HG03520 (cell line): ENCODE data around the gene KLF7.

Source experiments
- ATAC-seq: cut with Tn5 transposase; IDR thresholded peaks from one replicate; pipeline ENCODE4 v1.9.1; 2021; ENCODE audit warnings: mild to moderate bottlenecking, moderate library complexity; ENCODE audit not compliant: unreplicated experiment

The KLF7 gene

DNA sequence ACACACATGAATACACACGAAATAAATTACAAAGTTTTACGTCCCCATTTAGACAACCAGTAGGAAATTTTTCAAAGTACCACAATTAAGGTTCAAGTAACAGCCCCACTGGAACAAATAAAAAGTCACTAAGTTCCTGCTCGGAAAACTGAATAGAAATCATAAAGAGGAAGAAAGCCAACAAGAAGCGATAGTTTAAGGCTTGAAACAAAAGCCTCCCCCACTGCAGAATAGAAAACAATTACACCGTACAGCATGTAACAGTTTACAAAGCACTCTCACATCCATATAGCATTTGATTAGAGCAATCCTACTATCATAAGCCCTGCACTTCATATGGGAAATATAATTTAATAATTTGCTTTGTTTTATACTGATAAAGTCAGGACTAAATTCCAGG, 15.5 kb downstream of the KLF7 start:
- no peak for ATAC-seq

DNA sequence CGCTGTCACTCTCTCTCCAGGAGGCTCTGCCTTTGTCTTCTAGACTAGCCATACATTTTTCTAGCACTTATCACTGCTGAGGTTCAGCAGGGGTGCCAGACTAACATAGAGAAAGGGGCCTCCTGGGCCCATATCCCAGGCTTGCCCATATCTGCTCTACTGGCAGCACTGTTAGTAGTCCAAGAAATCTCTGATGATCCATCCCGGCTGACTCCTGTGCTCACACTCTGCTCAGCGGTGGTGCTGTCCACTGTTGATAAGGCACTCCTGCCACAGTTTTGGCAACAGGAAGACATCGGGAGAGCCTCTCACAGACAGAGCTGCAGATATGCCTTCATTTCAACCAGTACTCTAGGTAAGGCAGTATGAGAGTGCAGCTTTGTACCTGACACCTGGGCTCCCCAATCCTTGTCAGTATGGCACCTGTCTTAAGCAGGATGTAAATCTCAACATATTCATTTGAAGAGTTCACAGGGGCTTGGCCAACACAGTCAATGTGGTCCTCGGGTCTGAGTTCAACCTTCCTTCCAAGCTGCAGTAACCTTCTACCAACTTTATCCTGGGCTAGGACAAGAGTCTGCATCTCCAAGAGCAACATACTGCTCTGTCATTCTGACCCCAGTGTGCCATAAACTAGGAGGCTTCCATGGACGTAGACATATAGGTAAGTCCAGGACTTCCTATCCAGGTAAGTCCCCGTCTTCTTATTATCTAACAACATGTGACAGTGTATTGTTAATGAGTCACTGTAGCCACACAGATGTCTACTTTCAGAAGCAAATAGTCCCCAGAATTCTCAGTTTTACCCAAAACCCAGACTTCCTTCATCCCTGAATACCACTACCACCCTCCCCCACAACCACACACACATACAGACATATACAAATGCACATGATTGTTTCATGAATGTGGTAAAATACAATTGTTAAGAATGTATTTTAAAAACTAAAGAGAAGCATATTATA, 16.2 kb downstream of the KLF7 start:
- ATAC-seq, result peak; percentile 74

DNA sequence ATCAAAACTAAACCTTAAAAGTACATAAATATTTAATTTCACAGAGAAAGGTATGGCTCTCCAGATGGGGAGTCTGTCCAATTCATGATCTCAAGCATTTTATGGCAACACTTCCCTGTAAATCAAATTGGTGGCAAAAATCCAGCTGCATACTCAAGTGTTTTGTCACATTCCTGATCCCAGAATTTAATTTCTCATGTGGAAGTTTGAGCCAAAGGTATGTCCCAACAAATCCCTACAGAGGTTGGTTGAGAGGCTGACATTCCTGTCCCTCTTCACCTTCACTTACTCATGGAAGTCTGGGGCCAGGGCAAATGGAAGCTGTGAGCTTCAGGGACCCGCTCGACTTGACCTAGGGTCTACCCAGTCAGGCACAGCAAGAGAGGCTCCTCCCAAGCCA, 17.7 kb downstream of the KLF7 start:
- no peak for ATAC-seq

DNA sequence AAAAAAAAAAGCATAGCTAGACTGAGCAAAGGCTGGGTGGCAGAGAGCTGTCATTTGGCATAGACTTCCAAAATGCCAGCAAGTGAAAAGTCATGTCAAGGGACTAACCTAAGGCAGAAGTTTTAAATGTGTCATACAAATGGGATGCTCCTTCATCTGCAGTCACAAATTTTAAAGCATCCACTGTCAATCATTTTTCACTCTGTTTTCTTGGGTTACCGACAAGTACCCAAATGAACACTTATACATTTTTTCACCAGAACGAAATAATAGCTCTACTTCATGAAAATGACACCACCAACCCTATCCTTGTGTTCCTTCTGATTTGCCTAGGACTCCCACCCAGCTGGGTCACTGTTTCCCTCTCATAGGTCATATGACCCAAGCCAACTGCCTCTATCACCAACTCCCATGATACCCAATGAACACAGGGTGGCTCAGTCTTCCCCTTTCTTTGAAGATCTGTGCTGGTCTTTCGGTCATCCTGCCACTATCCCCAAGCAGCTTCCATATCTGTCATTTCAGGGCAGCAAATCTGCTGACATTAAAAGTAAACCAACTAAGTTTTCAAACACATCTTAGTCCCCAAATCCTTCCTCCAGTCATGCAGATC, 21.5 kb downstream of the KLF7 start:
- ATAC-seq, result no peak

DNA sequence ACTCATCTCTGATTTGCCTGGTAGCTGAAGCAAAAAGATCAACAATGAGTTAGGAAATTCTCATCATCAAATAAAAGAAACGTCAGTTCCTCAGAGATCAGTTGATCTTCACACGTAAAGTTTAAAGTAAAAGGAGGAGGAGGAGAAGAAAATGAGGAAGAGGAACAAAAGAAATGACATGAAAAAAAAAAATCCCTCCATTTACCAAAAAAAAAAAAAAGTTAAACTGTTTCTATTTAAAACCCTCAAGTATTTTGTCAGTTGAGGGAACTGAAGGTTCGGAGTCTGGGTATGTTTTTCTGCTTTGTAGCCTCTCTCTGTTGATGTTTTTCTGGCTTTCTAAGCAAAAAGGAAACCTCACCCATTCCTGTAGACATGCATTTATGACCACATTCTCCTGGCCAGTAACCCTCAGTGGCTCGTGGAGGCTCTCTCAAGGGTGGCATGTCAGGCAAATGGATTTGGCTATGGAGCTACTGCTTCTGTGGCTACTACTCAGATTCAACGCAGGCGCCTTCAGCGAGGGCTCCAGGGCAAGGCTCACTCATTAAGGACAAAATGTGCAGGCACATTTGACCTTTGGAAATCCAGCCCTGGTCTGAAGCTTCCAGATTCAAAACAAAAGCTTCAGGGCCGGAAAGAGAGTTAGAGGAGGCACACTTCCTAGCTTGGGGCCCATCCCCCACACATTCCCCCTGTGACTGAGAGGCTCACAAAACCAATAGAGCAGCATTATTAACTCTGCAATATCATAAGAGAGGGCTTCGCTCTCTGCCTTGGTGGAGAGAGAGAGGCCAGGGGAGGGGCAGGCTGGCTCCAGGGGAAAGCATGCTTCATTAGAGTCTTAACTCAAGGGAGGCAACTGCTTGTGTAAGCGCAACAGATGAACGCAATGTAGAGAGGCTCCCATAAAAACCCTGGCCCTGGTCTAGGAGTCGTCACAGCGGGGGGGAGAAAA, 22.3 kb downstream of the KLF7 start:
- ATAC-seq, result peak; percentile 41

DNA sequence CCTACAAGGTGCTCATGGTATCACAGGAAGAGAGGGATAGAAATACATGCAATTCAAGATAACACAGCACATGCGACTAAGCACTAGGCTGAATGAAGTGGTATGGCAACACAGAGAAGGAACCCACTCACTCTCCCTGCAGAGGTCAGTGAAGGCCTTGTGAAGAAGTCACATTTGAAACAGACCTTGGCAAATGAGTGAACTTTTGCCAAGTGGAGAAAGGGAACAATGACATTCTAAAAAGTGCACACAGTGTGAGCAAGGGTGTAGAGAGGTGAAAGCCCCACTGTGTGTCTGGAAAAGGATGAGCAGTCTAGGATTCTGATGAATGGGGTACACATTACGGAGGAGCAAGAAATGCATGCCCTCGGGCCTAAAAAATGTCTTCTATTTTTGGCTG, 23.3 kb downstream of the KLF7 start:
- no peak for ATAC-seq

DNA sequence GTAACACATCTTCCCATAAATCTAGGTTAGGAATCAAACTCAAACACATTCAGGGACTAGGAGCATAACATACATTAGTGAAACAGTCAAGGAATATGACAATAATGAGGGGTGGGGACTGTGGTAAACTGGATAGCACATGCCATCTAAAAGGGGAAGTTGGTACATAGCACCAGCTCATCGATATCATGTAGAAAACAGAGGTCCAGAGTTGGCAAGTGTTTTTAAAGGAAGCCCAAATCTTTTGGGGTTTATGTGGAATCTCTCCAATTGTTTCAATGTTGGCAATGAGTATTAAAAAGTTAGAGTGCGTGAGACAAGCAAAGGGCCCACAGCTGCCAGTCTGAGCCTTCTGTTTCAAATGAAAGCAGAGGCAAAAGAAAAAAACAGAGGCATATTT, 24.4 kb downstream of the KLF7 start:
- ATAC-seq, result no peak

DNA sequence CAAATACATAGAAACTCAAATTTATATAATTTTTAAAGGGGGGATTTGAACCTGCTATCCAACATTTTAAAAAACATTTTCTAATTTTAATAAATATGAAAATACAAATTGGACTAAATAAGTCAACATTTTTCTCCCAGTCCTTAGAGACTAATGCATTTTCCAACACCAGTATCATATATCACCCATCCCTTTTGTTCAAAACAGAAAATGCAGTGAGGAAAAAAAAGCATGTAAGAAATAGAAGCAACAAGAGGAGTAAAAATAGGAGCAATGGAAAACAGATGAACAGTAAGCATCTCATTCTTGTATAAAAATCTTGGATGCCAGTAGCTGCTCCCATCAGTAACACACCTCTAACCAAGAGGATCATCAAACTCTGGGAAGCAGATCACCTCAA, 25.5 kb downstream of the KLF7 start:
- ATAC-seq, result no peak

DNA sequence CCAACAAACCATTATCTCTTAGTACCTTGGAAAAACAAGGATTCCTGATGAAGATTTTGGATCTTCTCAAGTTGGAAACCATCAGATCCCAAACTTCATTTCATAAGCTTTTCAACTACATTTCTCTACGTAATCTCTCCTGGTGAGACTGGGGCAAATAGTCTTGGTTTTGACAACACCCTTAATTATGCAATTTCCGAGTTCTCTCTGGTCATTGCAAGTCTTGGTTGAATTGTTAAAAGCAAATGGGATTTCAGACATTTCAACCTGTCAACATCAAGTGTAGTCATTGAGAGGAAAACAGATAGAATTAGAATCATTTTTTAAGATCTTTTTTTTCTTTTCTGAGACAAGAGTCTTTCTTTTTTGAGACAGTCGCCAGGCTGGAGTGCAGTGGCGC, 26.2 kb downstream of the KLF7 start:
- no peak for ATAC-seq

DNA sequence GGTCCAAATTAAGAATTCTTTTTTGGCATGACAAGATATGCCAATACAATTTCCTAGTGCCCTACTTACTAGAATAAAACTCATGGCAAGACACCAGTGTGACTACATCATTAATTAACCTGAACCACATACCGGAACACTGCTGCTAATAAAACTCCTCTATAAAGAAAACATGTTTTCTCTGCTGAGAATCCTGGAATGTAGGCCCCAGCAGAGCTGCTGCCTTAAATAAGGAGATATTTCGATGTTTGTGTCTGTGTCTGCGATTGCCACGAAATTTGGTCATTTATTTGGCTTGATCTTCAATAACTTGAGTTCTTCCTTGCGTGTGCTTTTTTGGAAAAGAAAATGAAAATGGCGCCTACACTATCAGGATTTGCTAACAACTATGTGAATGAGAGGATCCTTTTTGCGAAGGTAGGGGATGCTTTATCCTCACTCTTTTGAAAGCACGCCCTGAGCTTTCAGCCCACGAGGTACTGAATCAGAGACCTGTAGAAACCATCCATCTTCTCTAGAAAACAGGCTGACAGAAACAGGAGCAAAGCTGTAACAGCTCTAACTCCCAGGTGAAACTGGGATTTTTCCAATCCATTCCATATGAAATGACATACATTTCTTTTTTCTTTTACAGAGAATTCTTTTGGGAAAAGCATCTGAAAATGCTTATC, 27.0 kb downstream of the KLF7 start:
- no peak for ATAC-seq

DNA sequence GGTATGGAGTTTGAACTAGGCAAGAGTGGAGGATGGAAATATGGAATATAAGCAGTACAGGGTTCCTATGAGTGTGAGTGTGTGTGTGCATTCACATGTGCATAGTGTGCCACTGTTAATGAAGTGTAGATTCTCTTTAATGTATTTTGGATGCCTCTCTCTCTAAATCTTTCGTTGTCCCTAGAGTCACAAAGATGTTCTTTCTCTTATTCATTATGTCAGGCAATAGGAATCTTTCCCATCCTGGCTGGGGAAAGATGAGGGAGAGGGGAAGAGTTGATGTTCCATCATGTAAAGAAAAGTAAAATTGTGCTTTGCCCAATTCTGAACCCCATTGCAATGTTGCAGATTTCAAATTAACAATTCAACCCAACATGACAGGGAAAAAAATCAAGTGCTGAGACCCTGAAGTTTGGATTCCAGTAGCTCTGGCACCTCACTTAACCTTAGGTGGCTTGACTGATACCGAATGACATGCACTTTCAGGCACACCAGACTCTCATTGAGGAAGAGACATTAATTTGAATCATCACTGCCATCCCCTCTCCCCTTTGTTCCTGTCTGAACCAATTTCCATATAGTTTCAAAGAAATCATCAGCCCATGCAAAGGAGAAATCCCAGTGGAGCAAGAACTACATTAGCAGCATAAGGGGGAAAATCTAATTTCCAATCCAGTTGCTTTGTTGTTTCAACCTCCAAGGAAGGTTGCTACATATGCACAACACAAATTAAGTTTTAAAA, 28.0 kb downstream of the KLF7 start:
- no peak for ATAC-seq

DNA sequence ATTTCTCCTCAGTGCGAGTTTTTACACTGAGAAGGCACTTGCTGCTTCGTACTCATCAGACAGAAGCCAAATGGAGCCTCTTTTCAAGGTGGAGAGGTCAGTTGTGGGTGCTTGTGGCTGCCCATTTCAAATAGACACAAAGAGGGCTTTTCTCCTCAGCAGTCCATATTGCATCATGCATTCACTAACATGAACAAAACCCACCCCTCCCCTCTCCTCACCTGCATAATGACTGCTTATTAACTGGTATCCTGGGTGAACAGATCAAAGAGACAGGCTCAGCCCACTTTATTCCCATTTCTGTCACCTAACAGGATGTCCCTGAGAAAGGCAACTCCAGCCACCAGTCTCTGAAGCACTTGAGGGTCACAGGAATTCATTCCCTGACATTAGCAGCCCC, 28.9 kb downstream of the KLF7 start:
- ATAC-seq, result no peak

DNA sequence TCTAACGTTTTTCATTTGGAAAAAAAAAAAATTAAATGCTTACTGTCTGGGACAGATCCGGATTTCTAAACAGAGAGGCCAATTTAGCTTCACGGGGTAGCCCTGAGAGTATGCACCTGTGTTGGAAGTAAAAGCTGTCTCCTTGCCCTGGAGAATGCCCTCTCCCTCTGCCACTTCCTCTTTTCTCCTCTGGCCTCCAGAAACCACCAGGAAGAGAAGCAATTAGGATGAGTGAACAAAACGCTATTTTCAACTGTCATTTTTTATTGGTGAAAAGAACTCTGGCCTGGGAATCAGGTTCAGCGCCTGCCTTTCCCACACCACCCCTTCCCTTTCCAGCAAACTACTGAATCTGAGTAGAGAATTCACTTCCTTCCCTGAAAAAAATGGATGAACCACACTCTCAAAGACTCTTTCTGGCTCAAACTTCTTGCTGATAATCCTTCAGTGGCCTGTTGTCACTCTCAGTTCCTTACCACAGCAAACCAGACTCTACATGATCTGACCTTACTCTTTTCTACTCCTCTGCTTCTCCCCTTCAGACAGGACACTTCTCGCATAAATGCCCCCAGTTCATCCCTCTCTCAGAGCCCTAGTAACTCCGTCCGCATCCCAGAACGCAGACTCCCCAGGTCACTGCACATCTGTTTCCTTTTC, 29.8 kb downstream of the KLF7 start:
- no peak for ATAC-seq

DNA sequence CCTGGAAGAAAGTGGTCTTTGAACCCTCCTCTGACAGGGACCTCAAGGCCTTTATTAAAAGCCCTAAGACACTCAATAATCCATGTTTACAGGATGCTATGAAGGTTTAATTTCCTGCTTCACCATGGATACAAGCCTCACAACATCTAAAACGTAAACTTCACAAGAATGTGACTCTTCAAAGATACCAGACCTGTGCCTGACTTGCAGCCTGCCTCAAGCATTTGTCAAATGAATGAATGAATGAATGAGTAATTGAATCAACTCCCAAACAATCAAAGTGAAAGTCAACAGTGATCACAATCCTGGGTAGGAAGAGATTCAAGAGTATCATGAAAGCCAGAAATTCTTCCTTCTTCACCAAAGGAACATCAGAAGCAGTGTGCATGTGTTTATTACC, 30.4 kb downstream of the KLF7 start:
- ATAC-seq, result no peak

DNA sequence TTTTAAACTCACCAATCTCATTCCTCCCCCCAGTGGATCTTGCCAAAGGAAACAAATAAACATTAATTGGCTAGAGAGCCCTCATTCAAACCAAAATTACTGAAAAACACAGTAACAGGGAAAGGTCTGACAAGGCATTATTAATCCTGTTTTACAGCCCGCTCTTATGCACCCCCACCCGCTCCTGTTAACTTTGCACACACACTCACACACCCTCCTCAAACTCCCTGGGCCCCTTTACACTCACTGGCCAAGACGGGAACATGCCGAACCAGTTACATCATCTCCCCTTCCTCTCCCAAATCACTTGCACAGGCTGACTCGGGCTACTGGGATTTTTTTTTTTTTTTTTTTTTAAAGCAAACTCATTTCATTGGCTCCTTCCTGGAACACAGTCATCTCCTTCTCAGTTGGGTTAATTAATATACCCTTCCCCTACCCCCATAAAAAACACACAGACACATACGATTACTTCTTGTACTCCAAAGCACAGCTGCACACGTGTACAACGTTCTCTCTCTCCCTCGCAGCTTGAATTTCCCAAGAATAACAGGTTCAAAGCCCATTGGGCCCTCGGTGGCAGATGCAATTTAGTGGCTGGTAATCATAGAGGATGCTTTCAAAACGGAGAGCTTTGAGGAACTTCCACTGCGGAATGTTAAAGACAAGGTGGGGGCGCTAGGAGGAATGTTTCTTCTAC, 31.8 kb downstream of the KLF7 start:
- ATAC-seq, result no peak

DNA sequence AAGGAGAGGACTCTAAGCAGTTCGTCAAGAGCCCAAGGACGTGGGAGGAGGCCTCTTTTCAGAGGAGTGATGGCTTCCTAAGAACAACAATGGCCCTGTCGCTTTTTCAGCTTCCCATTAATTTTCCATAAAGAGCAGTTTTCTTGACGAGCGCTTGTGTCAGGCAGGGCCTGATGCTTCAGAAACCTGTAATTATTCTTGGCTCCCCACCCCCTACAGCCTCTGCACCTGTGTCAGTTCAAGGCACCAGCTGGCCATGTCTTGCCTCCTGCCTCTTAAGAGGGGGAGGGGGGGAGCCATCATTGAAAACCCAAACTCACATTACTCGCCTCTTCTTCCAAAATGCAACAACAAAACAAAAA, 32.3 kb downstream of the KLF7 start:
- ATAC-seq, result no peak

DNA sequence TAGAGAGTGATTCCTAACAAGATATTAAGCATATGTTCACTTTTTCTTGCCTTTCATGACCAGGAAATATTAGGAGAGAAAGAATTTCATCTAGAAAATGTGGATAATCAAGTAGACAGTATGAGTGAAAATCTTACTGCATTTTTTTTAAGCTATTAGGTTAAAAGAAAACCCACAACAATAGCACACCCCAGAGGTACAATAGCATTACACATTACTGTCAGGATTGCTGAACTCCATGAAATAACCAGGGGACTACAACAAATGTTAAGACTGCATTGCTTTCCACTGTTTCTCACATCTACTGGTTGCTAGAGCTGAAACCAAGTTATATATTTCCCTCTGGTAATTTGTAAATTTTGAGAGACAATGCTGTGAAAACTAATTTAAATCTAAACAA, 33.7 kb downstream of the KLF7 start:
- no peak for ATAC-seq

DNA sequence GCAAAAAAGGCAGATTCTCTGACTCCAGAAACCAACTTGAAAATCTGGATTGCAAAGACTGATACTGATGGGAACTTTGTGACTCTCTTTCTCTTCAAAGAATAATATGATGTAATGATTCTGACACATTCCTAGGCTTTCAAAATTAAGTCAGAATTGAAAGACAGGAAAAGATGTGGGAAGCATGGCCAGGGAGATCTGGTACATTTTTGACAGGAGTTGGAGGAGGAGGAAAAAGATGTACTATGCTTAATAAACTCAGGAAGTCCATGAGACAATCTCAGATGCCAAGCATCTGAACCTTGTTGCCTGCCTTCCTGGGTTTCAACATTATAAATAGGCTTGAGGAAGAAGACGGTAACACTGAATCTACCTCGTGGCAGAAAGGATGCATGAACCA, 34.2 kb downstream of the KLF7 start:
- no peak for ATAC-seq

DNA sequence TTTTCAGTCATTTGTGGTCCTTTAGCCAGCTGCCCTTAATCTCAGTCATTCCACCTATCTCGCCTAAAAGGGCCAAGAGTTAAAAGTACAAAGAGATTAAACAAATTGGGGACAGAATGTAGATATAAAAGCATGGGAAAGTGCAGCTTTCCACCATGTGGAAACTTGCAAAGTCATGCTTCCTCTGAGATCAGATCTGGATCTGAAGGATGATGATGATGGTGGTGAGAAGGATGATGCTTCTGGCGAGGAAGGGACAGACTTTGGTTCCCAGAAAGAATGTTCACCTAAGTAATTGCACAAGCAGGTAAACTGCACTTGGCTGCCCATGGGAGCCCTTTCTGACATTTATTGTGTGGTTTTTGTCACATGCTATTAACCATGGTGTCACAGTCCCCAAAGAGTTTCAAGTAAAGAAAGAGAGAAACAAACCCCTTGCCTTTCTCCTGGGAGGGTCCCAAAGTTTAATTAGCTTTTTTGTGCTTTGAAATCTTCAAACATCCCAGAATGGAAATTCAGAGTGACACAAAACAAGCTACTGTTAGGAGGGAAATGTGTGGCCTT, 34.7 kb downstream of the KLF7 start:
- ATAC-seq, result no peak
